Panc1 (cell line): Measurements from ENCODE around the gene COX15. TPM values are rescaled to one million over a fixed set of nuclear protein-coding genes. Genes with fewer than 3 reads are reported as not detected.
"Not testable (repeated sequence)": the region's sequence is repeated elsewhere in the genome, so short reads cannot be mapped to it uniquely, and the experiment has no call there.

Experiments used
- ATAC-seq: fragments of 200-7000 bp; cut with Tn5 transposase; 2 replicates; pipeline ENCODE4 v1.9.1; 2020; ENCODE audit warnings: mild to moderate bottlenecking, moderate library complexity
- BruUV-seq: library from RNA; stranded (reverse); fragments of 400-500 nt; replicated peaks from 2 replicates; lab custom pipeline; 2021; lab: Mats Ljungman, UMichigan
- CTCF ChIA-PET: fragments of 300-600 bp; sonication (Branson Sonifier 250); formaldehyde crosslinking; loops from one replicate; lab custom pipeline; 2022; ENCODE audit warnings: antibody characterized with exemption; lab: Charles Lee
- POLR2A ChIA-PET: fragments of 300-600 bp; sonication (Branson Sonifier 250); formaldehyde crosslinking; loops from one replicate; lab custom pipeline; 2022; ENCODE audit warnings: antibody characterized with exemption; lab: Charles Lee
- DNase-seq: peaks from one replicate; pipeline ENCODE4 v3.0.0-alpha.2; 2010; ENCODE audit warnings: low read depth, low spot score
- H3K27ac ChIP-seq: 2 replicates; pipeline ENCODE4 v1.5.1; 2011; ENCODE audit warnings: mild to moderate bottlenecking, low read length, inconsistent platforms
- H3K27me3 ChIP-seq: fragments of 200-500 bp; sonication (Bioruptor generic); 2 replicates; pipeline ENCODE4 v1.6.0; 2014; ENCODE audit warnings: low read length, inconsistent platforms; ENCODE audit not compliant: control insufficient read depth, insufficient read depth
- H3K36me3 ChIP-seq: fragments of 200-500 bp; sonication (Bioruptor generic); 2 replicates; pipeline ENCODE4 v1.5.1; 2014; ENCODE audit warnings: inconsistent platforms, mild to moderate bottlenecking, low read length, moderate library complexity; ENCODE audit not compliant: control insufficient read depth, insufficient read depth
- H3K4me1 ChIP-seq: 2 replicates; pipeline ENCODE4 v1.5.1; 2011; ENCODE audit warnings: inconsistent platforms, mild to moderate bottlenecking, low read length, moderate library complexity; ENCODE audit not compliant: control insufficient read depth, insufficient read depth
- H3K4me3 ChIP-seq, 2 experiments: 2 replicates each; pipeline ENCODE4 v1.5.1; 2011 to 2012; ENCODE audit warnings: low read depth in 2 of 2, low read length in 2 of 2, mild to moderate bottlenecking in 2 of 2, inconsistent platforms in 1 of 2, moderate library complexity in 1 of 2
- H3K9me3 ChIP-seq: fragments of 200-500 bp; sonication (Bioruptor generic); 2 replicates; pipeline ENCODE4 v1.5.1; 2014; ENCODE audit warnings: low read depth, mild to moderate bottlenecking, inconsistent platforms, low read length, moderate library complexity; ENCODE audit not compliant: control insufficient read depth, insufficient read depth
- POLR2AphosphoS5 ChIP-seq: IDR thresholded peaks from 2 replicates; pipeline ENCODE4 v1.6.1; 2012; ENCODE audit warnings: mild to moderate bottlenecking, low read depth, low read length, moderate library complexity
- SIN3A ChIP-seq: IDR thresholded peaks from 2 replicates; pipeline ENCODE4 v1.6.1; 2012; ENCODE audit warnings: low read depth, mild to moderate bottlenecking, low read length, moderate library complexity, borderline replicate concordance; ENCODE audit not compliant: insufficient read depth
- TCF7L2 ChIP-seq: IDR thresholded peaks from 2 replicates; pipeline ENCODE4 v1.6.1; 2011; ENCODE audit warnings: mild to moderate bottlenecking, low read depth, low read length, inconsistent platforms
- in situ Hi-C: cut with HindIII; loops from 2 replicates; pipeline ENCODE4 v1.10.0; 2016; ENCODE audit warnings: low sequenced_read_pairs, low pct_unique_long_range_greater_than_20kb
- intact Hi-C: fragments of 100-400 bp; cut with micrococcal nuclease; formaldehyde crosslinking; loops from one replicate; pipeline ENCODE4 v1.10.0; 2022; ENCODE audit not compliant: unreplicated experiment
- total RNA-seq: library from RNA; stranded (reverse); gene quantifications from one replicate; pipeline ENCODE4 v1.2.1, GENCODE V29; 2021; ENCODE audit not compliant: unreplicated experiment
- TF ChIP-seq, protein P1 (sequence below), 2 experiments: IDR thresholded peaks; 2 replicates each; pipeline ENCODE4 v1.6.1; 2011 to 2012; ENCODE audit warnings: low read depth in 2 of 2, control low read depth in 1 of 2, low read length in 1 of 2, mild to moderate bottlenecking in 1 of 2, moderate library complexity in 1 of 2; ENCODE audit not compliant: insufficient read depth in 1 of 2
- TF ChIP-seq, protein P2 (sequence below): fragments of 450-650 bp; IDR thresholded peaks from 2 replicates; pipeline ENCODE4 v1.5.1; 2017; ENCODE audit warnings: mild to moderate bottlenecking

Gene COX15
- total RNA-seq, 1 experiment from 2014 or later, result 62.9 TPM

DNA sequence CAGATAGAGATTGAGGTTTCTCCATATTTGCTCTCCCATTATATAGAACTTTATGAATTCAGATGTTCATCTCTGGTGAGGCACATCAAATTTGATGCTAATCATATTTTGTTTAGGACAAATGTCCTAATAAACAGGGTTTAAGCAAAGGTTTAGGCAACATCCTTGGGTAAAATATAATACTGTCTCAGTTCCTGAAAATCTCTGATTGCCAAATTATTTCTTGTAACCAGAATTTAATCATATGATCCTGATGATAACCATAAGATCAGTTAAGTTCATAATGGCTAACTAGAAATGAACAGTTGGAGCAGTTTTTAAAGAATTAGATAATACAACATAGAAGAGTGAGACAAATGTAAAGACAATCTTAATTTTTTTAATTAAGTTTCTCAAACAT is 18.7 kb upstream of the COX15 start:
- ChIA-PET CTCF (no interaction called here), POLR2A (interaction anchor here (0.6 kb wide), 1 partner anchor 294 kb away, joined by 3 read pairs; no protein-coding TSS in a partner anchor)
- Histone ChIP-seq H3K27ac (no peak overlapping the region), H3K9me3 (no peaks in the 10 kb centered on the region), H3K36me3 (peaks cover 66% of the 10 kb centered on the region), H3K27me3 (no peaks in the 10 kb centered on the region), H3K4me1 (no peaks in the 10 kb centered on the region), H3K4me3 (no peak overlapping the region)
- in situ Hi-C loops (no loop called here), intact Hi-C loops (no loop called here)
- BruUV-seq, result no TSS peak
- DNase-seq (no peak), ATAC-seq (no peak)
- TF ChIP-seq SIN3A (no peak), POLR2AphosphoS5 (no peak), TCF7L2 (no peak)
- TF ChIP-seq, protein P1, sequence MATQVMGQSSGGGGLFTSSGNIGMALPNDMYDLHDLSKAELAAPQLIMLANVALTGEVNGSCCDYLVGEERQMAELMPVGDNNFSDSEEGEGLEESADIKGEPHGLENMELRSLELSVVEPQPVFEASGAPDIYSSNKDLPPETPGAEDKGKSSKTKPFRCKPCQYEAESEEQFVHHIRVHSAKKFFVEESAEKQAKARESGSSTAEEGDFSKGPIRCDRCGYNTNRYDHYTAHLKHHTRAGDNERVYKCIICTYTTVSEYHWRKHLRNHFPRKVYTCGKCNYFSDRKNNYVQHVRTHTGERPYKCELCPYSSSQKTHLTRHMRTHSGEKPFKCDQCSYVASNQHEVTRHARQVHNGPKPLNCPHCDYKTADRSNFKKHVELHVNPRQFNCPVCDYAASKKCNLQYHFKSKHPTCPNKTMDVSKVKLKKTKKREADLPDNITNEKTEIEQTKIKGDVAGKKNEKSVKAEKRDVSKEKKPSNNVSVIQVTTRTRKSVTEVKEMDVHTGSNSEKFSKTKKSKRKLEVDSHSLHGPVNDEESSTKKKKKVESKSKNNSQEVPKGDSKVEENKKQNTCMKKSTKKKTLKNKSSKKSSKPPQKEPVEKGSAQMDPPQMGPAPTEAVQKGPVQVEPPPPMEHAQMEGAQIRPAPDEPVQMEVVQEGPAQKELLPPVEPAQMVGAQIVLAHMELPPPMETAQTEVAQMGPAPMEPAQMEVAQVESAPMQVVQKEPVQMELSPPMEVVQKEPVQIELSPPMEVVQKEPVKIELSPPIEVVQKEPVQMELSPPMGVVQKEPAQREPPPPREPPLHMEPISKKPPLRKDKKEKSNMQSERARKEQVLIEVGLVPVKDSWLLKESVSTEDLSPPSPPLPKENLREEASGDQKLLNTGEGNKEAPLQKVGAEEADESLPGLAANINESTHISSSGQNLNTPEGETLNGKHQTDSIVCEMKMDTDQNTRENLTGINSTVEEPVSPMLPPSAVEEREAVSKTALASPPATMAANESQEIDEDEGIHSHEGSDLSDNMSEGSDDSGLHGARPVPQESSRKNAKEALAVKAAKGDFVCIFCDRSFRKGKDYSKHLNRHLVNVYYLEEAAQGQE (IDR thresholded peaks at IDR 0.05; ENCODE audit: insufficient read depth in 1 of 2, low read depth in 2 of 2, low read length in 1 of 2), result no peak
- TF ChIP-seq, protein P2, sequence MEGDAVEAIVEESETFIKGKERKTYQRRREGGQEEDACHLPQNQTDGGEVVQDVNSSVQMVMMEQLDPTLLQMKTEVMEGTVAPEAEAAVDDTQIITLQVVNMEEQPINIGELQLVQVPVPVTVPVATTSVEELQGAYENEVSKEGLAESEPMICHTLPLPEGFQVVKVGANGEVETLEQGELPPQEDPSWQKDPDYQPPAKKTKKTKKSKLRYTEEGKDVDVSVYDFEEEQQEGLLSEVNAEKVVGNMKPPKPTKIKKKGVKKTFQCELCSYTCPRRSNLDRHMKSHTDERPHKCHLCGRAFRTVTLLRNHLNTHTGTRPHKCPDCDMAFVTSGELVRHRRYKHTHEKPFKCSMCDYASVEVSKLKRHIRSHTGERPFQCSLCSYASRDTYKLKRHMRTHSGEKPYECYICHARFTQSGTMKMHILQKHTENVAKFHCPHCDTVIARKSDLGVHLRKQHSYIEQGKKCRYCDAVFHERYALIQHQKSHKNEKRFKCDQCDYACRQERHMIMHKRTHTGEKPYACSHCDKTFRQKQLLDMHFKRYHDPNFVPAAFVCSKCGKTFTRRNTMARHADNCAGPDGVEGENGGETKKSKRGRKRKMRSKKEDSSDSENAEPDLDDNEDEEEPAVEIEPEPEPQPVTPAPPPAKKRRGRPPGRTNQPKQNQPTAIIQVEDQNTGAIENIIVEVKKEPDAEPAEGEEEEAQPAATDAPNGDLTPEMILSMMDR, result no peak

DNA sequence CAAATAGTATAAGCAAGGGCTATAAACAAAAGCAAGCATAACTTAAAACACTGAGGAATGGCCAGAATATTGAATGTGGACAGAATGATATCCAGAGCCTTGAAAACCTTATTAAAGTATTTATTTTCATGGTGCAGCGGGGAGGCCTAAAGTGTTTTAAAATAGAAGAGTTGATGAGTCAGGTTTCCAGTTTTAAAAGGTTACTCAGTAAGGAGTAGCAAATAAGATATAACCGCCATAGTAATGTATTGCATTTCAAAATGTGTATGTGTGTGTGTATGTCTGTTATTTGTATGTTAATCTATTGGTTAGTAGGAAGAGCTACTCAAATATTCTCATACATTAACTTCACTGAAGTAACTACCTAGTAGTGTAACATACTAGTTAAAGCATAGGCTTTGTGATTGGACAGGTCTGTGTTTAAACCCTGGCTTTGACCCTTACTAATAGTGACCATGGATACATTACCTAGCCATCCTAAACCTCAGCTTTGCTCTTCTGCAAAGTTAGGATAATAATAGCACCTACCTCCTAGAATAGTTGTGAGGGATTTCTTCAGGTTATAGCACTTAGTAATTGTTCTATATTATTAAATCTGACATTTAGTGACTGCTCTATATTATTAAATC is 17.0 kb upstream of the COX15 start:
- peaks cover 61% of the 10 kb centered on the region for H3K36me3 ChIP-seq
- H3K4me3 ChIP-seq, result no peak overlapping the region
- TF ChIP-seq SIN3A (no peak), POLR2AphosphoS5 (no peak), TCF7L2 (no peak)
- TF ChIP-seq, protein P1 (IDR thresholded peaks at IDR 0.05; ENCODE audit: insufficient read depth in 1 of 2, low read depth in 2 of 2, low read length in 1 of 2), result no peak
- TF ChIP-seq, protein P2, result no peak
- H3K27ac ChIP-seq, result no peak overlapping the region
- ChIA-PET POLR2A (no interaction called here), CTCF (no interaction called here)
- in situ Hi-C loops (no loop called here), intact Hi-C loops (no loop called here)
- H3K27me3 ChIP-seq, result no peaks in the 10 kb centered on the region
- H3K4me1 ChIP-seq, result no peaks in the 10 kb centered on the region
- no peak for DNase-seq
- TSS peak; percentile 13 for BruUV-seq
- no peaks in the 10 kb centered on the region for H3K9me3 ChIP-seq
- ATAC-seq, result no peak

DNA sequence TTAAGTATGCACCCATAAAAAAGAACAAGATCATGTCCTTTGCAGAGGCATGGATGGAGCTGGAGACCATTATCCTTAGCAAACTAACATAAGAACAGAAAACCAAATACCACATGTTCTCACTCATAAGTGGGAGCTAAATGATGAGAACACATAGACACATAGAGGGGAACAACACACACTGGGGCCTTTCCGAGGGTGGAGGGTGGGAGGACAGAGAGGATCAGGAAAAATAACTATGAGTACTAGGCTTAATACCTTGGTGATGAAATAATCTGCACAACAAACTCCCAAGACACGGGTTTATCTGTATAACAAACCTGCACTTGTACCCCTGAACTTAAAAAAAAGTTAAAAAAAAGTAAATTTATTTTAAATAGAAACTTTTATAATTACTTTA is 14.2 kb upstream of the COX15 start:
- intact Hi-C loops, POLR2A ChIA-PET, DNase-seq, H3K27me3 ChIP-seq, BruUV-seq, H3K4me1 ChIP-seq, ATAC-seq, H3K4me3 ChIP-seq, in situ Hi-C loops, H3K27ac ChIP-seq, H3K9me3 ChIP-seq, CTCF ChIA-PET: not testable (repeated sequence)
- H3K36me3 ChIP-seq, result peaks cover 66% of the 10 kb centered on the region
